Tibial artery (tissue), 4 donors: ENCODE results near the gene CRYGS.
"Not testable (repeated sequence)": the region's sequence is repeated elsewhere in the genome, so short reads cannot be mapped to it uniquely, and the experiment has no call there.

Experiments
- DNase-seq, 2 donors: peaks; one replicate each; pipeline ENCODE4 v3.0.0-alpha.2; 2019
- H3K27ac ChIP-seq, 2 donors: fragments of 200-600 bp; sonication (generic) in 1 of 2; 1 replicate in 1 of 2; 2 replicates in 1 of 2; pipeline ENCODE4 v1.5.1; 2018 to 2019; ENCODE audit warnings: mild to moderate bottlenecking in 1 of 2
- H3K27me3 ChIP-seq, 2 donors: fragments of 200-600 bp; sonication (generic) in 1 of 2; one replicate each; pipeline versions ENCODE4 v1.5.1 to v1.6.0; 2016 to 2019
- H3K36me3 ChIP-seq, 3 donors: fragments of 200-600 bp; sonication (generic) in 2 of 3; one replicate each; pipeline ENCODE4 v1.5.1; 2016 to 2019; ENCODE audit warnings: mild to moderate bottlenecking in 2 of 3
- H3K4me1 ChIP-seq, 4 donors: fragments of 200-600 bp; sonication (generic) in 2 of 4; 1 replicate in 3 of 4; 2 replicates in 1 of 4; pipeline ENCODE4 v1.5.1; 2016 to 2019
- H3K4me3 ChIP-seq, 2 donors: fragments of 200-600 bp; sonication (generic) in 1 of 2; 1 replicate in 1 of 2; 2 replicates in 1 of 2; pipeline ENCODE4 v1.5.1; 2018 to 2019; ENCODE audit warnings: mild to moderate bottlenecking in 2 of 2
- H3K9me3 ChIP-seq, 3 donors: fragments of 200-600 bp; sonication (generic) in 1 of 3; one replicate each; pipeline ENCODE4 v1.5.1; 2016 to 2019
- CTCF ChIP-seq, 2 experiments: fragments of 200-600 bp in 1 of 2; fragments of 450-650 bp in 1 of 2; IDR thresholded peaks; one replicate each; pipeline ENCODE4 v1.5.1; 2017 to 2019; ENCODE audit warnings: antibody characterized with exemption in 2 of 2, mild to moderate bottlenecking in 1 of 2, moderate library complexity in 1 of 2
- intact Hi-C: fragments of 100-400 bp; cut with DNase I; formaldehyde crosslinking; loops from one replicate; pipeline ENCODE4 v1.15.0; 2023; ENCODE audit warnings: low total_unique reads

The CRYGS gene

DNA sequence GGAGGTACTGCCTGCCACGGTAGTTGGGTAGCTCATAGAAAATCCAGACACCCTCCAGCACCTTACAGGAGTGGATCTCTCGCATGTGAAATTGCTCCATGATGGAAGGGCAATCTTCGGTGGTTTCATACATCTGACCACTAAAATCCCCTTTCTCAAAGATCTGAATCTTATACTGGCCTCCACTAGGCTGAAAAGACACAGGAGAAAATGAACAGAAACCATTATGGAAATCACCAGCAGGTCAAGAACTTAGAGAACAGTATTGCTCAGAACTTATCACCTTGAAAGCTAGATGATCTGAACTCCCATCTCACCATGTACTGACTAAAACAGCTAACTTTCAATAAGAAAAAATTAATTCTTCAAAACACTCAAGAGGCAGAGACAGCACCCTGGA is 5.4 kb downstream of the CRYGS start:
- intact Hi-C loops = loop anchor here (2.0 kb wide), 1 partner anchor 278 kb away; no protein-coding TSS in a partner anchor
- Histone ChIP-seq H3K4me3 (no peak overlapping the region), H3K36me3 (peaks cover 0 to 7% (median 0%) of the 10 kb centered on the region in 3 donors), H3K9me3 (no peaks in the 10 kb centered on the region), H3K4me1 (peaks cover 0 to 12% (median 0%) of the 10 kb centered on the region in 4 donors), H3K27ac (no peak overlapping the region), H3K27me3 (no peaks in the 10 kb centered on the region)
- TF ChIP-seq CTCF (IDR thresholded peaks at IDR 0.05) = no peak
- no peak for DNase-seq

GRCh38 chr3:186536883-186537844 is 7.0 kb downstream of the CRYGS start:
- no peak for DNase-seq
- intact Hi-C loops = no loop called here
- no peak overlapping the region for H3K4me3 ChIP-seq
- H3K9me3 ChIP-seq = no peaks in the 10 kb centered on the region
- peaks cover 0 to 6% (median 0%) of the 10 kb centered on the region in 3 donors for H3K36me3 ChIP-seq
- H3K27me3 ChIP-seq = no peaks in the 10 kb centered on the region
- H3K4me1 ChIP-seq = peaks cover 0 to 12% (median 0%) of the 10 kb centered on the region in 4 donors
- no peak overlapping the region for H3K27ac ChIP-seq
- no peak for TF ChIP-seq CTCF (IDR thresholded peaks at IDR 0.05)

- Histone ChIP-seq H3K4me3 (no peak overlapping the region), H3K36me3 (peaks cover 0 to 6% (median 0%) of the 10 kb centered on the region in 3 donors), H3K9me3 (no peaks in the 10 kb centered on the region), H3K27ac (no peak overlapping the region), H3K27me3 (no peaks in the 10 kb centered on the region), H3K4me1 (peaks cover 0 to 7% (median 0%) of the 10 kb centered on the region in 4 donors)
- TF ChIP-seq CTCF (IDR thresholded peaks at IDR 0.05) = no peak
- DNase-seq = no peak
- intact Hi-C loops = no loop called here
Measured at GRCh38 chr3:186534113-186534669, 10.0 kb downstream of the CRYGS start.

DNA sequence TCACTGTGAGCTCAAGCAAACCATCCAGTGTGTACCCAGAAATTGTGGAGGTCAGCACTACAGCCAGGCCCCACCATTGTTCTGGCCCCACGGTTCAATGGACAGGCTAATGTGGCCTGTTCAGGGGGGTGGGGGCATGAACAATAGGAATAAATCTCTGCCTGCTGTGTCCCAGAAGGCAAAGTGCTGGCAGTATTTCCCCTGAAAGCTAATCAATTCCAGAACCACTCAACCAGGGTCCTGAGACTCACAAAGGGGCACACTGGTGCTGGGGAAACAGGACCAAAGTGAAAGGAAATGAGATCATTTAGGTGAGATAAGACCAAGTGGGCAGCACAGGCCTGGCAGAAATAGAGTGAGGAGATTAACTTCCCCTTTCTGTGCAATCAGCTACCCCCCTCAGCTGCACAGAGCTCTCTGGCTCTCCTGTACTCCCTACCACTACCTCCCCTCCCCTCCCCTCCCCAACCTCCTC is 11.5 kb downstream of the CRYGS start:
- no peak for TF ChIP-seq CTCF (IDR thresholded peaks at IDR 0.05)
- no peak for DNase-seq
- H3K36me3 ChIP-seq = no peaks in the 10 kb centered on the region
- H3K4me3 ChIP-seq = no peak overlapping the region
- no peak overlapping the region for H3K27ac ChIP-seq
- H3K9me3 ChIP-seq = no peaks in the 10 kb centered on the region
- intact Hi-C loops = no loop called here
- H3K27me3 ChIP-seq = no peaks in the 10 kb centered on the region
- H3K4me1 ChIP-seq = peaks cover 0 to 7% (median 0%) of the 10 kb centered on the region in 4 donors

- DNase-seq, H3K27ac ChIP-seq, H3K27me3 ChIP-seq, H3K9me3 ChIP-seq, intact Hi-C loops, H3K4me3 ChIP-seq, H3K4me1 ChIP-seq, H3K36me3 ChIP-seq: not testable (repeated sequence)
Measured at GRCh38 chr3:186531694-186532093, 12.5 kb downstream of the CRYGS start.

DNA sequence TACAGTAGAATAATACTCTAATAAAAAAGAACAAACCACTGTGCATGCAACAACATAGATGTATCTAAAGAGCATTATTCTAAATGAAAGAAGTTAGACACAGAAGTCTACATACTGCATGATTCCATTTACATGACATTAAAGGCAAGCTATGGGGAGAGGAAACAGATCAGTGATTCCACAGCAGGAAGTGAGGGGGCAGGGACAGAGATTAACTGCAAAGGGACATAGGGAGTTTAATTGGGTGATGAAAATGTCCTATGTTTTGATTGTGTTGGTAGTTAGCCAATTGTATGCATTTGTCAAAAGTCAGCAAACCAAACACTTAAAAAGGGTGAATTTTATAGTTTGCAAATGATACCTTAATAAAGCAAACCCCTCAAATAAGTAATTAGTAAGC is 13.8 kb downstream of the CRYGS start:
- Histone ChIP-seq H3K4me3 (no peak overlapping the region), H3K27me3 (no peaks in the 10 kb centered on the region), H3K36me3 (no peaks in the 10 kb centered on the region), H3K9me3 (no peaks in the 10 kb centered on the region), H3K4me1 (no peaks in the 10 kb centered on the region), H3K27ac (no peak overlapping the region)
- DNase-seq = no peak
- TF ChIP-seq CTCF (IDR thresholded peaks at IDR 0.05) = no peak
- intact Hi-C loops = no loop called here
